Fibroblast of villous mesenchyme (primary cell): ENCODE results near the gene KIAA1217. TPM values are rescaled to one million over a fixed set of nuclear protein-coding genes. Genes with fewer than 3 reads are reported as not detected.

ENCODE experiments used
- DNase-seq: peaks from one replicate; pipeline ENCODE4 v3.0.0-alpha.2; 2010; ENCODE audit warnings: low read depth
- H3K4me3 ChIP-seq: 2 replicates; pipeline ENCODE4 v1.5.1; 2011; ENCODE audit warnings: low read depth, mild to moderate bottlenecking, low read length
- CTCF ChIP-seq: IDR thresholded peaks from 2 replicates; pipeline ENCODE4 v1.5.1; 2012; ENCODE audit warnings: low read depth, mild to moderate bottlenecking, low read length; ENCODE audit not compliant: insufficient read depth
- total RNA-seq: library from RNA; depleted of rRNA; stranded (reverse); fragments of >200 nt; gene quantifications from 2 replicates; pipeline ENCODE4 v1.2.3, GENCODE V29; 2012

Gene KIAA1217
- total RNA-seq, 1 donor = 0.86 TPM

GRCh38 chr10:24406809-24407483 is 198.0 kb downstream of the KIAA1217 start:
- no peak for TF ChIP-seq CTCF
- DNase-seq = no peak
- no peak overlapping the region for H3K4me3 ChIP-seq

GRCh38 chr10:24407928-24408327 is 199.0 kb downstream of the KIAA1217 start:
- TF ChIP-seq CTCF = no peak
- no peak overlapping the region for H3K4me3 ChIP-seq
- DNase-seq = no peak

GRCh38 chr10:24408365-24408764 is 199.4 kb downstream of the KIAA1217 start:
- TF ChIP-seq CTCF = no peak
- no peak for DNase-seq
- no peak overlapping the region for H3K4me3 ChIP-seq

- no peak for TF ChIP-seq CTCF
- DNase-seq = no peak
- no peak overlapping the region for H3K4me3 ChIP-seq
Observed at GRCh38 chr10:24414597-24414996, 205.7 kb downstream of the KIAA1217 start.

- TF ChIP-seq CTCF = no peak
- DNase-seq = peak; percentile 30
- no peak overlapping the region for H3K4me3 ChIP-seq
Observed at GRCh38 chr10:24415455-24416125, 206.7 kb downstream of the KIAA1217 start.

- no peak for DNase-seq
- no peak for TF ChIP-seq CTCF
- no peak overlapping the region for H3K4me3 ChIP-seq
Observed at GRCh38 chr10:24416248-24416647, 207.3 kb downstream of the KIAA1217 start.

- TF ChIP-seq CTCF = no peak
- H3K4me3 ChIP-seq = no peak overlapping the region
- no peak for DNase-seq
Observed at GRCh38 chr10:24417053-24417452, 208.1 kb downstream of the KIAA1217 start.
